ENCODE data around the gene PRKCH. TPM values are rescaled to one million over a fixed set of nuclear protein-coding genes. Genes with fewer than 3 reads are reported as not detected.

Gene PRKCH
- total RNA-seq, 1 experiment from 2014 or later = 2.7 TPM

GRCh38 chr14:61585598-61586543 is 264.5 kb downstream of the PRKCH start:
- ATAC-seq (no peak), DNase-seq (ENCODE audit: low read depth, low spot score) (no peak)
- H3K4me3 ChIP-seq (ENCODE audit: low read depth in 2 of 2, low read length in 2 of 2) = no peak overlapping the region
- H3K36me3 ChIP-seq (ENCODE audit: control insufficient read depth, insufficient read depth, low read length) = no peaks in the 10 kb centered on the region
- intact Hi-C loops (cut with micrococcal nuclease; ENCODE audit: unreplicated experiment) (no loop called here), in situ Hi-C loops (cut with HindIII; ENCODE audit: low pct_unique_long_range_greater_than_20kb, low sequenced_read_pairs) (no loop called here)
- TF ChIP-seq SIN3A (IDR thresholded peaks at IDR 0.05; ENCODE audit: borderline replicate concordance, insufficient read depth, low read depth, low read length) (no peak), TCF7L2 (IDR thresholded peaks at IDR 0.05; ENCODE audit: low read depth, low read length) (no peak), REST (IDR thresholded peaks at IDR 0.05; ENCODE audit: insufficient read depth in 1 of 2, low read depth in 2 of 2, low read length in 1 of 2) (no peak), POLR2AphosphoS5 (IDR thresholded peaks at IDR 0.05; ENCODE audit: low read depth, low read length) (no peak), CTCF (IDR thresholded peaks at IDR 0.05) (no peak)
- H3K4me1 ChIP-seq (ENCODE audit: control insufficient read depth, insufficient read depth, low read length) = no peaks in the 10 kb centered on the region
- no peaks in the 10 kb centered on the region for H3K9me3 ChIP-seq (ENCODE audit: control insufficient read depth, insufficient read depth, low read depth, low read length)
- no TSS peak for BruUV-seq (replicated peaks)
- CTCF ChIA-PET = no interaction called here
- no peak overlapping the region for H3K27ac ChIP-seq (ENCODE audit: low read length)
- POLR2A ChIA-PET = no interaction called here
- no peaks in the 10 kb centered on the region for H3K27me3 ChIP-seq (ENCODE audit: control insufficient read depth, insufficient read depth, low read length)

- H3K4me3 ChIP-seq (ENCODE audit: low read depth in 2 of 2, low read length in 2 of 2) = no peak overlapping the region
- in situ Hi-C loops (cut with HindIII; ENCODE audit: low pct_unique_long_range_greater_than_20kb, low sequenced_read_pairs) = no loop called here
- no peaks in the 10 kb centered on the region for H3K27me3 ChIP-seq (ENCODE audit: control insufficient read depth, insufficient read depth, low read length)
- no peaks in the 10 kb centered on the region for H3K4me1 ChIP-seq (ENCODE audit: control insufficient read depth, insufficient read depth, low read length)
- BruUV-seq (replicated peaks) = no TSS peak
- ATAC-seq (no peak), DNase-seq (ENCODE audit: low read depth, low spot score) (no peak)
- no peaks in the 10 kb centered on the region for H3K36me3 ChIP-seq (ENCODE audit: control insufficient read depth, insufficient read depth, low read length)
- ChIA-PET CTCF (no interaction called here), POLR2A (no interaction called here)
- TF ChIP-seq TCF7L2 (IDR thresholded peaks at IDR 0.05; ENCODE audit: low read depth, low read length) (no peak), CTCF (IDR thresholded peaks at IDR 0.05) (no peak), POLR2AphosphoS5 (IDR thresholded peaks at IDR 0.05; ENCODE audit: low read depth, low read length) (no peak), REST (IDR thresholded peaks at IDR 0.05; ENCODE audit: insufficient read depth in 1 of 2, low read depth in 2 of 2, low read length in 1 of 2) (no peak), SIN3A (IDR thresholded peaks at IDR 0.05; ENCODE audit: borderline replicate concordance, insufficient read depth, low read depth, low read length) (no peak)
- no peaks in the 10 kb centered on the region for H3K9me3 ChIP-seq (ENCODE audit: control insufficient read depth, insufficient read depth, low read depth, low read length)
- H3K27ac ChIP-seq (ENCODE audit: low read length) = no peak overlapping the region
- intact Hi-C loops (cut with micrococcal nuclease; ENCODE audit: unreplicated experiment) = no loop called here
Observed at GRCh38 chr14:61586544-61587055, 265.2 kb downstream of the PRKCH start.

Measured in Panc1 (cell line).